Mucosa of rectum (tissue), 2 donors: Measurements from ENCODE around the gene NLGN3.

Experiments used
- H3K27ac ChIP-seq, 2 donors: one replicate each; pipeline ENCODE4 v1.7.0; 2013; ENCODE audit warnings: inconsistent platforms in 2 of 2, low read depth in 2 of 2, low read length in 2 of 2
- H3K27me3 ChIP-seq, 2 donors: one replicate each; pipeline ENCODE4 v1.7.0; 2013; ENCODE audit warnings: low read length in 2 of 2; ENCODE audit not compliant: control insufficient read depth in 2 of 2, insufficient read depth in 2 of 2
- H3K36me3 ChIP-seq, 2 donors: one replicate each; pipeline ENCODE4 v1.7.0; 2013; ENCODE audit warnings: low read length in 2 of 2; ENCODE audit not compliant: control insufficient read depth in 2 of 2, insufficient read depth in 2 of 2
- H3K4me1 ChIP-seq, 2 donors: one replicate each; pipeline ENCODE4 v1.7.0; 2013; ENCODE audit warnings: low read length in 2 of 2, mild to moderate bottlenecking in 1 of 2; ENCODE audit not compliant: control insufficient read depth in 2 of 2, insufficient read depth in 2 of 2
- H3K4me3 ChIP-seq, 2 donors: one replicate each; pipeline ENCODE4 v1.7.0; 2013; ENCODE audit warnings: low read length in 2 of 2
- H3K9ac ChIP-seq, 2 donors: one replicate each; pipeline ENCODE4 v1.7.0; 2013; ENCODE audit warnings: low read length in 2 of 2, low read depth in 1 of 2, mild to moderate bottlenecking in 1 of 2
- H3K9me3 ChIP-seq, 2 donors: one replicate each; pipeline ENCODE4 v1.7.0; 2013; ENCODE audit warnings: low read length in 2 of 2; ENCODE audit not compliant: control insufficient read depth in 2 of 2
- donor health status: healthy.
- donor health status: Normal muscosa, but diverticular disease.

The NLGN3 gene

GRCh38 chrX:71198066-71198465 is 53.4 kb downstream of the NLGN3 start:
- Histone ChIP-seq H3K4me1 (no peaks in the 10 kb centered on the region), H3K27me3 (peaks cover 0 to 4% of the 10 kb centered on the region in 2 donors), H3K9ac (peak overlapping the region; percentile 5 to 52), H3K4me3 (peak overlapping the region in 1 of 2 donors; percentile 68), H3K9me3 (peaks cover 0 to 2% of the 10 kb centered on the region in 2 donors), H3K27ac (peak overlapping the region in 1 of 2 donors; percentile 49), H3K36me3 (no peaks in the 10 kb centered on the region)

GRCh38 chrX:71199252-71200008 is 54.8 kb downstream of the NLGN3 start:
- H3K9ac ChIP-seq, result no peak overlapping the region
- no peak overlapping the region for H3K4me3 ChIP-seq
- H3K27ac ChIP-seq, result no peak overlapping the region
- H3K9me3 ChIP-seq, result peaks cover 0 to 2% of the 10 kb centered on the region in 2 donors
- H3K4me1 ChIP-seq, result no peaks in the 10 kb centered on the region
- no peaks in the 10 kb centered on the region for H3K36me3 ChIP-seq
- H3K27me3 ChIP-seq, result no peaks in the 10 kb centered on the region

- H3K27me3 ChIP-seq, result peaks cover 0 to 5% of the 10 kb centered on the region in 2 donors
- no peak overlapping the region for H3K27ac ChIP-seq
- H3K9me3 ChIP-seq, result no peaks in the 10 kb centered on the region
- H3K4me1 ChIP-seq, result peaks cover 0 to 9% of the 10 kb centered on the region in 2 donors
- H3K9ac ChIP-seq, result no peak overlapping the region
- no peak overlapping the region for H3K4me3 ChIP-seq
- no peaks in the 10 kb centered on the region for H3K36me3 ChIP-seq
These were observed 66.2 kb downstream of the NLGN3 start for GRCh38 chrX:71210816-71211215.

GRCh38 chrX:71212536-71212935 is 67.9 kb downstream of the NLGN3 start:
- H3K9ac ChIP-seq, result no peak overlapping the region
- no peak overlapping the region for H3K4me3 ChIP-seq
- H3K9me3 ChIP-seq, result no peaks in the 10 kb centered on the region
- H3K4me1 ChIP-seq, result peaks cover 0 to 9% of the 10 kb centered on the region in 2 donors
- H3K27ac ChIP-seq, result no peak overlapping the region
- peaks cover 0 to 5% of the 10 kb centered on the region in 2 donors for H3K27me3 ChIP-seq
- no peaks in the 10 kb centered on the region for H3K36me3 ChIP-seq

- Histone ChIP-seq H3K9me3 (no peaks in the 10 kb centered on the region), H3K9ac (no peak overlapping the region), H3K36me3 (no peaks in the 10 kb centered on the region), H3K4me1 (peaks cover 0 to 9% of the 10 kb centered on the region in 2 donors), H3K27ac (peak overlapping the region; percentile 72 to 75), H3K4me3 (no peak overlapping the region), H3K27me3 (peaks cover 0 to 5% of the 10 kb centered on the region in 2 donors)
These were observed 69.5 kb downstream of the NLGN3 start for GRCh38 chrX:71214152-71214551.

- Histone ChIP-seq H3K9me3 (no peaks in the 10 kb centered on the region), H3K36me3 (no peaks in the 10 kb centered on the region), H3K9ac (peak overlapping the region; percentile 56 to 57), H3K27ac (peak overlapping the region; percentile 72 to 75), H3K27me3 (peaks cover 0 to 5% of the 10 kb centered on the region in 2 donors), H3K4me1 (peaks cover 0 to 9% of the 10 kb centered on the region in 2 donors), H3K4me3 (peak overlapping the region; percentile 72 to 76)
These were observed 70.1 kb downstream of the NLGN3 start for GRCh38 chrX:71214604-71215337.

GRCh38 chrX:71215338-71215912 is 70.8 kb downstream of the NLGN3 start:
- H3K27ac ChIP-seq, result peak overlapping the region; percentile 71 to 75
- H3K4me3 ChIP-seq, result peak overlapping the region; percentile 72 to 76
- H3K27me3 ChIP-seq, result peaks cover 0 to 5% of the 10 kb centered on the region in 2 donors
- H3K9me3 ChIP-seq, result no peaks in the 10 kb centered on the region
- H3K36me3 ChIP-seq, result no peaks in the 10 kb centered on the region
- H3K4me1 ChIP-seq, result peaks cover 0 to 9% of the 10 kb centered on the region in 2 donors
- peak overlapping the region; percentile 56 to 57 for H3K9ac ChIP-seq

GRCh38 chrX:71216485-71216884 is 71.8 kb downstream of the NLGN3 start:
- peaks cover 0 to 5% of the 10 kb centered on the region in 2 donors for H3K27me3 ChIP-seq
- peak overlapping the region in 1 of 2 donors; percentile 34 for H3K9ac ChIP-seq
- peaks cover 0 to 9% of the 10 kb centered on the region in 2 donors for H3K4me1 ChIP-seq
- no peaks in the 10 kb centered on the region for H3K36me3 ChIP-seq
- peak overlapping the region; percentile 55 to 75 for H3K27ac ChIP-seq
- H3K4me3 ChIP-seq, result peak overlapping the region; percentile 40 to 70
- no peaks in the 10 kb centered on the region for H3K9me3 ChIP-seq

- peak overlapping the region in 1 of 2 donors; percentile 70 for H3K4me3 ChIP-seq
These were observed 72.7 kb downstream of the NLGN3 start for GRCh38 chrX:71217298-71217697.

More at GRCh38 chrX:71217298-71217697, 72.7 kb downstream of the NLGN3 start:
- Histone ChIP-seq H3K27ac (no peak overlapping the region), H3K9ac (no peak overlapping the region), H3K4me1 (peaks cover 0 to 9% of the 10 kb centered on the region in 2 donors), H3K36me3 (no peaks in the 10 kb centered on the region), H3K27me3 (peaks cover 0 to 5% of the 10 kb centered on the region in 2 donors), H3K9me3 (no peaks in the 10 kb centered on the region)
